Measurements from ENCODE around the gene ZNF343. TPM values are rescaled to one million over a fixed set of nuclear protein-coding genes. Genes with fewer than 3 reads are reported as not detected.

ZNF343 gene
- total RNA-seq, 1 donor from 2014 or later, result 14.9 TPM

GRCh38 chr20:2446845-2447244 is 61.9 kb downstream of the ZNF343 start:
- intact Hi-C loops (cut with micrococcal nuclease), result no loop called here

Other genes starting within 250 kb of the ZNF343 start
- gene TGM3, start 212.9 kb downstream of the ZNF343 start, total RNA-seq, result not detected in 2 replicates
- not detected in 2 replicates for gene TGM6, start 128.0 kb downstream of the ZNF343 start, total RNA-seq
- gene SNRPB, start 38.1 kb downstream of the ZNF343 start, total RNA-seq, result 372 and 377 TPM in 2 replicates
- gene TMC2, start 27.7 kb upstream of the ZNF343 start, total RNA-seq, result not detected in 2 replicates
- gene NOP56, start 143.7 kb upstream of the ZNF343 start, total RNA-seq, result 478 and 501 TPM in 2 replicates
- gene IDH3B, start 155.3 kb upstream of the ZNF343 start, total RNA-seq, result 105 and 109 TPM in 2 replicates
- gene EBF4, start 183.9 kb upstream of the ZNF343 start, total RNA-seq, result 3.3 and 3.7 TPM in 2 replicates

Data from T-helper 2 cell treated with Interferon-gamma antibody and Interleukin-4, amounts not matched to agents 100 ng/mL and 5 ng/mL, for 36 hours (primary cell).